ENCODE measurements around the gene MYCBPAP.

Gene MYCBPAP

GRCh38 chr17:50464736-50465135 lies 43.5 kb upstream of the MYCBPAP start:
- H3K36me3 ChIP-seq (replicated peaks; ENCODE audit: low read depth, low read length), result no peaks in the 10 kb centered on the region
- no peaks in the 10 kb centered on the region for H4K20me1 ChIP-seq (ENCODE audit: insufficient read depth, low read length)
- H3K4me1 ChIP-seq (ENCODE audit: low read length), result peaks cover 11% of the 10 kb centered on the region; the same call in 1 of the 2 replicates
- H3K79me2 ChIP-seq (ENCODE audit: low read length), result no peaks in the 10 kb centered on the region
- no peak overlapping the region for H2AFZ ChIP-seq (ENCODE audit: low read depth, low read length)
- no peak overlapping the region for H3K9ac ChIP-seq (ENCODE audit: low read length)
- no peak overlapping the region for H3K4me2 ChIP-seq (ENCODE audit: low read length)
- no peaks in the 10 kb centered on the region for H3K27me3 ChIP-seq (ENCODE audit: low read depth, low read length)
- TF ChIP-seq, protein P1, sequence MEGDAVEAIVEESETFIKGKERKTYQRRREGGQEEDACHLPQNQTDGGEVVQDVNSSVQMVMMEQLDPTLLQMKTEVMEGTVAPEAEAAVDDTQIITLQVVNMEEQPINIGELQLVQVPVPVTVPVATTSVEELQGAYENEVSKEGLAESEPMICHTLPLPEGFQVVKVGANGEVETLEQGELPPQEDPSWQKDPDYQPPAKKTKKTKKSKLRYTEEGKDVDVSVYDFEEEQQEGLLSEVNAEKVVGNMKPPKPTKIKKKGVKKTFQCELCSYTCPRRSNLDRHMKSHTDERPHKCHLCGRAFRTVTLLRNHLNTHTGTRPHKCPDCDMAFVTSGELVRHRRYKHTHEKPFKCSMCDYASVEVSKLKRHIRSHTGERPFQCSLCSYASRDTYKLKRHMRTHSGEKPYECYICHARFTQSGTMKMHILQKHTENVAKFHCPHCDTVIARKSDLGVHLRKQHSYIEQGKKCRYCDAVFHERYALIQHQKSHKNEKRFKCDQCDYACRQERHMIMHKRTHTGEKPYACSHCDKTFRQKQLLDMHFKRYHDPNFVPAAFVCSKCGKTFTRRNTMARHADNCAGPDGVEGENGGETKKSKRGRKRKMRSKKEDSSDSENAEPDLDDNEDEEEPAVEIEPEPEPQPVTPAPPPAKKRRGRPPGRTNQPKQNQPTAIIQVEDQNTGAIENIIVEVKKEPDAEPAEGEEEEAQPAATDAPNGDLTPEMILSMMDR (IDR thresholded peaks at IDR 0.05; ENCODE audit: low read depth, low read length), result no peak
- no peak for TF ChIP-seq EZH2phosphoT487 (IDR thresholded peaks at IDR 0.05; ENCODE audit: low read depth)
- no peaks in the 10 kb centered on the region for H3K9me3 ChIP-seq (ENCODE audit: insufficient read depth, low read length)
- no peak overlapping the region for H3K27ac ChIP-seq (ENCODE audit: low read length)
- no peak overlapping the region for H3K4me3 ChIP-seq (ENCODE audit: low read length)

GRCh38 chr17:50465171-50465570 lies 43.1 kb upstream of the MYCBPAP start:
- Histone ChIP-seq H3K4me3 (ENCODE audit: low read length) (no peak overlapping the region), H3K36me3 (replicated peaks; ENCODE audit: low read depth, low read length) (no peaks in the 10 kb centered on the region), H2AFZ (ENCODE audit: low read depth, low read length) (no peak overlapping the region), H4K20me1 (ENCODE audit: insufficient read depth, low read length) (no peaks in the 10 kb centered on the region), H3K4me1 (ENCODE audit: low read length) (peaks cover 7% of the 10 kb centered on the region; the same call in 1 of the 2 replicates), H3K27me3 (ENCODE audit: low read depth, low read length) (no peaks in the 10 kb centered on the region), H3K9ac (ENCODE audit: low read length) (no peak overlapping the region), H3K9me3 (ENCODE audit: insufficient read depth, low read length) (no peaks in the 10 kb centered on the region), H3K79me2 (ENCODE audit: low read length) (no peaks in the 10 kb centered on the region), H3K4me2 (ENCODE audit: low read length) (no peak overlapping the region), H3K27ac (ENCODE audit: low read length) (no peak overlapping the region)
- TF ChIP-seq, protein P1 (IDR thresholded peaks at IDR 0.05; ENCODE audit: low read depth, low read length), result no peak
- no peak for TF ChIP-seq EZH2phosphoT487 (IDR thresholded peaks at IDR 0.05; ENCODE audit: low read depth)

GRCh38 chr17:50465635-50466034 lies 42.6 kb upstream of the MYCBPAP start:
- H3K27me3 ChIP-seq (ENCODE audit: low read depth, low read length), result no peaks in the 10 kb centered on the region
- no peaks in the 10 kb centered on the region for H3K9me3 ChIP-seq (ENCODE audit: insufficient read depth, low read length)
- H3K9ac ChIP-seq (ENCODE audit: low read length), result no peak overlapping the region
- H4K20me1 ChIP-seq (ENCODE audit: insufficient read depth, low read length), result no peaks in the 10 kb centered on the region
- H3K27ac ChIP-seq (ENCODE audit: low read length), result no peak overlapping the region
- H3K4me1 ChIP-seq (ENCODE audit: low read length), result peaks cover 7% of the 10 kb centered on the region; the same call in 1 of the 2 replicates
- H2AFZ ChIP-seq (ENCODE audit: low read depth, low read length), result no peak overlapping the region
- TF ChIP-seq EZH2phosphoT487 (IDR thresholded peaks at IDR 0.05; ENCODE audit: low read depth), result no peak
- TF ChIP-seq, protein P1 (IDR thresholded peaks at IDR 0.05; ENCODE audit: low read depth, low read length), result no peak
- no peak overlapping the region for H3K4me3 ChIP-seq (ENCODE audit: low read length)
- H3K36me3 ChIP-seq (replicated peaks; ENCODE audit: low read depth, low read length), result no peaks in the 10 kb centered on the region
- H3K4me2 ChIP-seq (ENCODE audit: low read length), result no peak overlapping the region
- no peaks in the 10 kb centered on the region for H3K79me2 ChIP-seq (ENCODE audit: low read length)

- no peaks in the 10 kb centered on the region for H3K36me3 ChIP-seq (replicated peaks; ENCODE audit: low read depth, low read length)
Measured at GRCh38 chr17:50466371-50467113, 41.7 kb upstream of the MYCBPAP start.

More at GRCh38 chr17:50466371-50467113, 41.7 kb upstream of the MYCBPAP start:
- no peak overlapping the region for H3K9ac ChIP-seq (ENCODE audit: low read length)
- no peaks in the 10 kb centered on the region for H4K20me1 ChIP-seq (ENCODE audit: insufficient read depth, low read length)
- H3K9me3 ChIP-seq (ENCODE audit: insufficient read depth, low read length), result no peaks in the 10 kb centered on the region
- no peak overlapping the region for H3K4me3 ChIP-seq (ENCODE audit: low read length)
- peaks cover 7% of the 10 kb centered on the region; the same call in 1 of the 2 replicates for H3K4me1 ChIP-seq (ENCODE audit: low read length)
- H2AFZ ChIP-seq (ENCODE audit: low read depth, low read length), result no peak overlapping the region
- no peaks in the 10 kb centered on the region for H3K79me2 ChIP-seq (ENCODE audit: low read length)
- H3K27ac ChIP-seq (ENCODE audit: low read length), result no peak overlapping the region
- H3K27me3 ChIP-seq (ENCODE audit: low read depth, low read length), result no peaks in the 10 kb centered on the region
- TF ChIP-seq, protein P1 (IDR thresholded peaks at IDR 0.05; ENCODE audit: low read depth, low read length), result no peak
- no peak for TF ChIP-seq EZH2phosphoT487 (IDR thresholded peaks at IDR 0.05; ENCODE audit: low read depth)
- H3K4me2 ChIP-seq (ENCODE audit: low read length), result no peak overlapping the region
